ENCODE measurements around the gene NR2E1. TPM values are rescaled to one million over a fixed set of nuclear protein-coding genes. Genes with fewer than 3 reads are reported as not detected.

NR2E1 gene
- total RNA-seq, 3 donors from 2014 or later (not counting 1 experiment from before 2014, with no cell fraction given), result not detected

DNA sequence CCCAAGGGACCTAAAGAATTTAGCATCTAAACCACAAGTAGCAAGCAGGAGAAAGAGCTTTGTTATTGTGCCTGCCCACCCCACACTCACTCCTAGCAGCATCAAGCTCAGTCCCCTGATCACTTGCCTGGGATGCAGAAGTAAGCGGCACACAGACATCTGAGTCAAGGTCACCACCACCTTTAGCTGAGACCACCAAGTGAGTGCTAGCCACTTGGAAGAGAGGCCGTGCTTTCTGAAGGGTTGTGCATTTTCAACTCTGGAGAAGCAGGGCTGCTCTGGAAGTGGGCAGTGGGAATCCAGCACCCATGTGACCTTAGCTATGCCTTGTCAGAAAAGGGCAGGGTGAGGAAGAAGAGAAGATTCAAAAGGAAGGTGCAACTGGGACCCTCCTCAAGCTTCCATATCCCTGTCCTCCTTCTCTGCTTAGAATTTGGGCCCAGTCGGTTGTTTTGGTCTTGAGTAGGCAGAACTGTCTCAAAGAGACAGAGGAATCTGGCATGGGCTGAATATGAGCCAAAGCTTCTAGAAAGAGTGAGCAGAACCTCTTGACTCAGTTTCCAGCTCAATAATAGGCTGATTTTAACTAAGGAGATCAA lies 6.2 kb downstream of the NR2E1 start:
- intact Hi-C loops (cut with micrococcal nuclease), result no loop called here
- H3K27me3 Mint-ChIP-seq (ENCODE audit: low read depth in 2 of 2), result peaks cover 69 to 78% of the 10 kb centered on the region in 2 donors
- no peaks in the 10 kb centered on the region for H3K36me3 ChIP-seq (ENCODE audit: control insufficient read depth, insufficient read depth, low read length)

DNA sequence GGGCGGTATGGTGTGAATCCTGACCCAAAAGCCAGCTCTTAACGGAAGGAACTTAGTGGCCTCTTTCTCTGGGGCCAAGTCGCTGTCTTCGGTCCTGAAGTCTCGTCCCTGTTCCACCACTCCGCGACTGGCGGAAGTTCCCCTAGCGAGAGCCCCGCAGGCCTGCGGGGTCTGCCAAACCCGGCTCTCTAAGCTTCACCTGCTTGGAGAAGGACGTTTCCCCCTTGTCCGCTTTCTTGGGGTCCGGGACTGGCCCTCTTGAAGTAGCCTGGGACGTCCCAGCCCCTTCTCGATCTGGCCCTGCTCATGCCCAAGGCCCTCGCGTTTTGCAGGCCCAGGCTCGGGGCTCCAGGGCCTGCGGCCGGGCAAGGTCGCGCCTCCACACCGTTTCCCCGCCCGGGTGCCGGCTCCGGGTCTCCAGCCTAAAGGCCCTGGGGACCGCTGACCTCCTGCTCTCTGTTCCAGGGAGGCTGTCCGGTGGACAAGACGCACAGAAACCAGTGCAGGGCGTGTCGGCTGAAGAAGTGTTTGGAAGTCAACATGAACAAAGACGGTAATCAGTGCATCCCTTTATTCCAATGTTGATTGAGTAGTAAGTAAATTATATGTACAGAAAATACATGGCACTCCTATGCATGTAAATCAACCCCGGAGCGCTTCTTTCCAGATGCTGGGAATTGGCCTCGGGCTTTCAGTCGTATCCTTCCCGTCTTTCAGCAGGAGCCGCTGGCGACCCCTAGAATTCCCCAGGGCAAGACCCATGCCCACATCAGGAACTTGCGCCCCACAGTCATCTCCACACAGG lies 8.8 kb downstream of the NR2E1 start:
- Mint-ChIP-seq H3K4me3 (no peak overlapping the region), H3K27me3 (ENCODE audit: low read depth in 2 of 2) (peaks cover 60 to 79% of the 10 kb centered on the region in 2 donors), H3K27ac (no peak overlapping the region), H3K36me3 (no peaks in the 10 kb centered on the region), H3K9me3 (no peaks in the 10 kb centered on the region), H3K4me1 (peaks cover 12 to 26% of the 10 kb centered on the region in 2 donors)
- Histone ChIP-seq H3K27me3 (ENCODE audit: control insufficient read depth, insufficient read depth, low read length) (peaks cover 63% of the 10 kb centered on the region), H3K4me1 (ENCODE audit: control insufficient read depth, insufficient read depth, low read length) (peaks cover 17% of the 10 kb centered on the region), H3K9me3 (ENCODE audit: control insufficient read depth, insufficient read depth, low read length) (no peaks in the 10 kb centered on the region), H3K27ac (ENCODE audit: low read length) (no peak overlapping the region), H3K36me3 (ENCODE audit: control insufficient read depth, insufficient read depth, low read length) (no peaks in the 10 kb centered on the region), H3K4me3 (ENCODE audit: low read length) (no peak overlapping the region)
- ATAC-seq (peak; percentile 48 to 77 (median 72)), DNase-seq (peak in 1 of 2 donors; percentile 55)
- WGBS (ENCODE audit: insufficient coverage), result 14% methylated on average over 43 of the region's 43 CpGs
- intact Hi-C loops (cut with micrococcal nuclease), result no loop called here
- TF ChIP-seq, protein P1, sequence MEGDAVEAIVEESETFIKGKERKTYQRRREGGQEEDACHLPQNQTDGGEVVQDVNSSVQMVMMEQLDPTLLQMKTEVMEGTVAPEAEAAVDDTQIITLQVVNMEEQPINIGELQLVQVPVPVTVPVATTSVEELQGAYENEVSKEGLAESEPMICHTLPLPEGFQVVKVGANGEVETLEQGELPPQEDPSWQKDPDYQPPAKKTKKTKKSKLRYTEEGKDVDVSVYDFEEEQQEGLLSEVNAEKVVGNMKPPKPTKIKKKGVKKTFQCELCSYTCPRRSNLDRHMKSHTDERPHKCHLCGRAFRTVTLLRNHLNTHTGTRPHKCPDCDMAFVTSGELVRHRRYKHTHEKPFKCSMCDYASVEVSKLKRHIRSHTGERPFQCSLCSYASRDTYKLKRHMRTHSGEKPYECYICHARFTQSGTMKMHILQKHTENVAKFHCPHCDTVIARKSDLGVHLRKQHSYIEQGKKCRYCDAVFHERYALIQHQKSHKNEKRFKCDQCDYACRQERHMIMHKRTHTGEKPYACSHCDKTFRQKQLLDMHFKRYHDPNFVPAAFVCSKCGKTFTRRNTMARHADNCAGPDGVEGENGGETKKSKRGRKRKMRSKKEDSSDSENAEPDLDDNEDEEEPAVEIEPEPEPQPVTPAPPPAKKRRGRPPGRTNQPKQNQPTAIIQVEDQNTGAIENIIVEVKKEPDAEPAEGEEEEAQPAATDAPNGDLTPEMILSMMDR (IDR thresholded peaks at IDR 0.05), result no peak

More for the DNA sequence above, 6.2 kb downstream of the NR2E1 start:
- no peaks in the 10 kb centered on the region for H3K36me3 Mint-ChIP-seq
- H3K9me3 Mint-ChIP-seq, result no peaks in the 10 kb centered on the region
- Histone ChIP-seq H3K4me3 (ENCODE audit: low read length) (no peak overlapping the region), H3K9me3 (ENCODE audit: control insufficient read depth, insufficient read depth, low read length) (no peaks in the 10 kb centered on the region), H3K4me1 (ENCODE audit: control insufficient read depth, insufficient read depth, low read length) (peaks cover 42% of the 10 kb centered on the region), H3K27ac (ENCODE audit: low read length) (no peak overlapping the region), H3K27me3 (ENCODE audit: control insufficient read depth, insufficient read depth, low read length) (peaks cover 73% of the 10 kb centered on the region)
- TF ChIP-seq, protein P1 (IDR thresholded peaks at IDR 0.05), result no peak
- ATAC-seq (no peak), DNase-seq (no peak)
- no peak overlapping the region for H3K4me3 Mint-ChIP-seq
- H3K27ac Mint-ChIP-seq, result no peak overlapping the region
- H3K4me1 Mint-ChIP-seq, result peaks cover 27 to 52% of the 10 kb centered on the region in 2 donors
- 65% methylated on average over 2 of the region's 3 CpGs for WGBS (ENCODE audit: insufficient coverage)

DNA sequence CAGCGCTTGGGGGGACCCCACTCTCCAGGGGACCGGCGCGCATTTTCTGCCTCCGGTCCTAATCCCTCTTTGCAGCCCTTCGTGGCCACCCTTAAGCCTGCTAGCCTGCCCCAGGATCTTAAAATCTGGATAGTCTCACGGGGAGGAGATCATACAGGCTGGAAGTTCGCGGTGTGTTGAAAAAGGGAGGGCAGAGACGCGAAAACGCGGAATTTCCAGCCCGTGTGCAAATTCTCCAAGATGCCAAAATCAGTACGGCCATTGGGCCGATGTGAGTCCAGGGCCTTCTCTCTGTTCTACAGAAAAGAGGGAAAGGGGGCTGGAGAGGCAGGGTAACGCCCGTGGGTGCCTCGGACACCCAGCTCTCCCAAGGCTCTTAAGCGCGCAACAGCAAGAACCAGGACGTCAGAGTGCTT lies 9.4 kb downstream of the NR2E1 start:
- no peak overlapping the region for H3K4me3 ChIP-seq (ENCODE audit: low read length)
- no peaks in the 10 kb centered on the region for H3K9me3 ChIP-seq (ENCODE audit: control insufficient read depth, insufficient read depth, low read length)
- no peak overlapping the region for H3K27ac ChIP-seq (ENCODE audit: low read length)
- peaks cover 17% of the 10 kb centered on the region for H3K4me1 ChIP-seq (ENCODE audit: control insufficient read depth, insufficient read depth, low read length)
- intact Hi-C loops (cut with micrococcal nuclease), result no loop called here
- H3K27me3 Mint-ChIP-seq (ENCODE audit: low read depth in 2 of 2), result peaks cover 58 to 85% of the 10 kb centered on the region in 2 donors
- peaks cover 12 to 25% of the 10 kb centered on the region in 2 donors for H3K4me1 Mint-ChIP-seq
- 21% methylated on average over 22 of the region's 22 CpGs for WGBS (ENCODE audit: insufficient coverage)
- no peak overlapping the region for H3K27ac Mint-ChIP-seq
- no peak for DNase-seq
- ATAC-seq, result no peak
- no peaks in the 10 kb centered on the region for H3K36me3 ChIP-seq (ENCODE audit: control insufficient read depth, insufficient read depth, low read length)
- H3K27me3 ChIP-seq (ENCODE audit: control insufficient read depth, insufficient read depth, low read length), result peaks cover 67% of the 10 kb centered on the region
- H3K36me3 Mint-ChIP-seq, result no peaks in the 10 kb centered on the region
- peak overlapping the region; percentile 13 for H3K4me3 Mint-ChIP-seq
- no peaks in the 10 kb centered on the region for H3K9me3 Mint-ChIP-seq
- TF ChIP-seq, protein P1 (IDR thresholded peaks at IDR 0.05), result no peak

Measured in natural killer cell (primary cell).